ENCODE results near the gene DLG5.

DLG5 gene

DNA sequence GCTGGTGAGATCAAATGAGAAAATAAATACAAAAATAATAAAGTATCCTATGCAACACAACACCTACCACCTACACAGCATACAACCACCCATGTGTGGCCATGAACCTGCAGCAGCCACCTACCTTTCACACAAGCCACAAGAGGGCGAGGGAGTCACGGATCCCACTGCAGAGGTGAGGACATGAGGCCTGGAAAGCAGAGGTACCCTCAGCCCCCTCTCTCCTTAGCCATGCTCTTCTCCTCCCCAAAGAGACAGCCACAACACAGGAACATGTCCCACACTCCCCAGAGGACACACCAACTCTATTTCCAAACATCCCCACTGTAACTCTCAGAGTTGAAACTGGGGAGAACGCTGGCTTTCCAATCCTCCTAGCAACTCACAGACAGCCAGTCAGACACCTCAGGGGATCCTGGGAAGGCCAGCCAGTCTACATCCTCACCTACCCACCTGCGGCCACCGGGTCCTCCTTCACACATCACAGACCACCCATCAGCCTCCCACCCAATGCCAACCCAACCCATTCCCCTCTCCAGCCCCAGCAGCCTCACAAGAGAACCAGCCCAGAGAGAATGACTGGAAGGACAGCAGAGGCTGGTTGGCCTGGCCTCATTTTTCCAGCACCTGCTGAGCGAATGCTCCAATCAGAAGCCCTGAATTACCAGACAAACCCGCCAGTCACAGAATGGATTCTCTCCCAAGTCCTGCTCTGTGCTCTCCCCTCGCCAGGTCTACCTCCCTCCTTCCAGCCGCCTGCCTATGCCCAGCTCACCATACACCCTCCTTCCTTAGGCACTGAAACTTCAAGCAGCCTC lies 18.4 kb downstream of the DLG5 start:
- no peak overlapping the region for H3K9ac ChIP-seq (ENCODE audit: low read depth, low read length)
- H3K36me3 ChIP-seq (ENCODE audit: insufficient read depth, low read length): no peaks in the 10 kb centered on the region
- H3K4me1 ChIP-seq (ENCODE audit: control insufficient read depth, insufficient read depth, low read length): peaks cover 25% of the 10 kb centered on the region
- no peaks in the 10 kb centered on the region for H3K9me3 ChIP-seq (replicated peaks; ENCODE audit: low read length)
- H3K27me3 ChIP-seq (ENCODE audit: control insufficient read depth, insufficient read depth, low read length): no peaks in the 10 kb centered on the region
- no peak overlapping the region for H3K4me3 ChIP-seq (ENCODE audit: low read length)
- H3K4me2 ChIP-seq (ENCODE audit: low read length): no peak overlapping the region

DNA sequence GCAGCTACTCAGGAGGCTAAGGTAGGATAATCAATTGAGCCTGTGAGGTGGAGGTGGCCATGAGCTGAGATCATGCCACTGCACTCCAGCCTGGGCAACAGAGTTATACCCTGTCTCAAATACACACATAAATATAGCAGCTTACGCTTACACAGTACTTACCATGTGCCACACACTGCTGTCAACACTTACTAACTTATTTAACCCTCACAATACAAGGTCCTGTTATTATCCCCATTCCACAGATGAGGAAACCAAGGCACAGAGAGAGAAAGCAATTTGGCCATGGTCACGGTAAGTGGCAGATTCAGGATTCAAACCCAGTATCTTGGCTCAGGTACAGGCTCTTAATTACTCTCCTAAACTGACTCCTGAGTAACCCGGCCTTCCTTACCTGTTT lies 19.1 kb downstream of the DLG5 start:
- no peaks in the 10 kb centered on the region for H3K36me3 ChIP-seq (ENCODE audit: insufficient read depth, low read length)
- no peak overlapping the region for H3K9ac ChIP-seq (ENCODE audit: low read depth, low read length)
- H3K9me3 ChIP-seq (replicated peaks; ENCODE audit: low read length): no peaks in the 10 kb centered on the region
- H3K4me2 ChIP-seq (ENCODE audit: low read length): no peak overlapping the region
- peaks cover 25% of the 10 kb centered on the region for H3K4me1 ChIP-seq (ENCODE audit: control insufficient read depth, insufficient read depth, low read length)
- no peak overlapping the region for H3K4me3 ChIP-seq (ENCODE audit: low read length)
- H3K27me3 ChIP-seq (ENCODE audit: control insufficient read depth, insufficient read depth, low read length): no peaks in the 10 kb centered on the region

GRCh38 chr10:77906951-77907421 lies 19.6 kb downstream of the DLG5 start:
- Histone ChIP-seq H3K4me2 (ENCODE audit: low read length) (no peak overlapping the region), H3K36me3 (ENCODE audit: insufficient read depth, low read length) (no peaks in the 10 kb centered on the region), H3K4me3 (ENCODE audit: low read length) (no peak overlapping the region), H3K4me1 (ENCODE audit: control insufficient read depth, insufficient read depth, low read length) (peaks cover 25% of the 10 kb centered on the region), H3K9ac (ENCODE audit: low read depth, low read length) (no peak overlapping the region), H3K9me3 (replicated peaks; ENCODE audit: low read length) (no peaks in the 10 kb centered on the region), H3K27me3 (ENCODE audit: control insufficient read depth, insufficient read depth, low read length) (no peaks in the 10 kb centered on the region)

- Histone ChIP-seq H3K27me3 (ENCODE audit: control insufficient read depth, insufficient read depth, low read length) (no peaks in the 10 kb centered on the region), H3K36me3 (ENCODE audit: insufficient read depth, low read length) (no peaks in the 10 kb centered on the region), H3K4me2 (ENCODE audit: low read length) (no peak overlapping the region), H3K4me3 (ENCODE audit: low read length) (no peak overlapping the region), H3K9me3 (replicated peaks; ENCODE audit: low read length) (no peaks in the 10 kb centered on the region), H3K4me1 (ENCODE audit: control insufficient read depth, insufficient read depth, low read length) (peaks cover 17% of the 10 kb centered on the region), H3K9ac (ENCODE audit: low read depth, low read length) (no peak overlapping the region)
Observed at GRCh38 chr10:77905781-77906180, 20.8 kb downstream of the DLG5 start.

DNA sequence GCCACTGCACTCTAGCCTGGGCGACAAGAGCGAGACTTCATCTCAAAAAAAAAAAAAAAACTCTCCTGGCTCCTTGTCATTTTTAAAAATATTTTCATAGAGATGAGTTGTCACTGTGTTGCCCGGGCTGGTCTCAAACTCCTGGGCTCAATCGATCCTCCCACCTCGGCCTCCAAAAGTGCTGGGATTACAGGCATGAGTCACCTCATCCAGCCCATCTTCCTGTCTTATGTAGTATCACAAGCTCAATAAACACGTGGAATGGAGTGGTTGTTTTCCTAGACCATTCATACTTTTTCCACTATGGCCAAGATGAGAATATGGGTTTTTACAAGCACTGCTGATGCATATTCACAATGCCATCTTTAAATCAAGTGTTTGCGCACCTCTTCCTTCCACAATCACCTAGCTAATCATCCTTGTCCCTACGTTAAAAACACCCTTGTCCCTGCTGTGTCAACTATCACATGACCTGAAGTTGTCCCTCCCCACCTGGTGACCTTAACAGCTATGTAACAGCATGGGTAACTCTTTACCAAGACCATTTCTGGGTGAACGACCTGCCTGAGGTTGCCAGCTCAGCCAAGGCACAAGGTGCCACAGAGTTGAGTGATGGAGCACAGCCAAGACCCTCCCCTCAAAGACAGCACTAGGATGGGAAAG lies 21.3 kb downstream of the DLG5 start:
- no peaks in the 10 kb centered on the region for H3K27me3 ChIP-seq (ENCODE audit: control insufficient read depth, insufficient read depth, low read length)
- H3K4me1 ChIP-seq (ENCODE audit: control insufficient read depth, insufficient read depth, low read length): peaks cover 13% of the 10 kb centered on the region
- no peaks in the 10 kb centered on the region for H3K9me3 ChIP-seq (replicated peaks; ENCODE audit: low read length)
- no peak overlapping the region for H3K4me2 ChIP-seq (ENCODE audit: low read length)
- no peaks in the 10 kb centered on the region for H3K36me3 ChIP-seq (ENCODE audit: insufficient read depth, low read length)
- no peak overlapping the region for H3K9ac ChIP-seq (ENCODE audit: low read depth, low read length)
- no peak overlapping the region for H3K4me3 ChIP-seq (ENCODE audit: low read length)

DNA sequence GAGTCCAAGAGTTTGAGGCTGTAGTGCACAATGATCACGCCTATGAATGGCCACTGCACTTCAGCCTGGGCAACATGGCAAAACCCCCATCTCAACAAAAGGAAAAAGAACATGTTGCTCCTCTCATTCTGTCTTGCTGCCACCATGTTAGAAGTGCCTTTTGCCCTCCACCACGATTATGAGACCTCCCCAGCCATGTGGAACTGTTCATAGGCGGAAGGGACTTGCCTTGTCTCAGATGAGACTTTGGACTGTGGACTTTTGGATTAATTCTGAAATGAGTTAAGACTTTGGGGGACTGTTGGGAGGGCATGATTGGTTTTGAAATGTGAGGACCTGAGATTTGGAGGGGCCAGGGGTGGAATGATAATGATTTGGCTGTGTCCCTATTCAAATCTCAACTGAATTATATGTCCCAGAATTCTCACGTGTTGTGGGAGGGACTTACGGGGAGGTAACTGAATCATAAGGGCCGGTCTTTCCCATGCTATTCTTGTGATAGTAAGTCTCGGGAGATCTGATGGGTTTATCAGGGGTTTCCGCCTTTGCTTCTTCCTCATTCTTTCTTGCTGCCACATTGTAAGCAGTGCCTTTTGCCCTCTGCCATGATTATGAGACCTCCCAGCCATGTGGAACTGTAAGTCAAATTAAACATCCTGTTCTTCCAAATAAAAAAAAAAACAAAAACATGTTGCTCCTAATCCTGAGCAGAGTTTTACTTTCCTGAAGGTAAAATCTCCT lies 22.3 kb downstream of the DLG5 start:
- Histone ChIP-seq H3K4me2 (ENCODE audit: low read length) (no peak overlapping the region), H3K9me3 (replicated peaks; ENCODE audit: low read length) (no peaks in the 10 kb centered on the region), H3K4me3 (ENCODE audit: low read length) (no peak overlapping the region), H3K36me3 (ENCODE audit: insufficient read depth, low read length) (no peaks in the 10 kb centered on the region), H3K4me1 (ENCODE audit: control insufficient read depth, insufficient read depth, low read length) (peaks cover 9% of the 10 kb centered on the region), H3K27me3 (ENCODE audit: control insufficient read depth, insufficient read depth, low read length) (no peaks in the 10 kb centered on the region), H3K9ac (ENCODE audit: low read depth, low read length) (no peak overlapping the region)

GRCh38 chr10:77902159-77902558 lies 24.4 kb downstream of the DLG5 start:
- Histone ChIP-seq H3K27me3 (ENCODE audit: control insufficient read depth, insufficient read depth, low read length) (no peaks in the 10 kb centered on the region), H3K4me1 (ENCODE audit: control insufficient read depth, insufficient read depth, low read length) (peaks cover 19% of the 10 kb centered on the region), H3K9ac (ENCODE audit: low read depth, low read length) (no peak overlapping the region), H3K4me2 (ENCODE audit: low read length) (no peak overlapping the region), H3K4me3 (ENCODE audit: low read length) (no peak overlapping the region), H3K9me3 (replicated peaks; ENCODE audit: low read length) (no peaks in the 10 kb centered on the region), H3K36me3 (ENCODE audit: insufficient read depth, low read length) (no peaks in the 10 kb centered on the region)

GRCh38 chr10:77901743-77902142 lies 24.8 kb downstream of the DLG5 start:
- Histone ChIP-seq H3K9me3 (replicated peaks; ENCODE audit: low read length) (no peaks in the 10 kb centered on the region), H3K27me3 (ENCODE audit: control insufficient read depth, insufficient read depth, low read length) (no peaks in the 10 kb centered on the region), H3K9ac (ENCODE audit: low read depth, low read length) (no peak overlapping the region), H3K4me2 (ENCODE audit: low read length) (no peak overlapping the region), H3K36me3 (ENCODE audit: insufficient read depth, low read length) (no peaks in the 10 kb centered on the region), H3K4me3 (ENCODE audit: low read length) (no peak overlapping the region), H3K4me1 (ENCODE audit: control insufficient read depth, insufficient read depth, low read length) (peaks cover 19% of the 10 kb centered on the region)

GRCh38 chr10:77899690-77900089 lies 26.9 kb downstream of the DLG5 start:
- Histone ChIP-seq H3K27me3 (ENCODE audit: control insufficient read depth, insufficient read depth, low read length) (no peaks in the 10 kb centered on the region), H3K36me3 (ENCODE audit: insufficient read depth, low read length) (no peaks in the 10 kb centered on the region), H3K9ac (ENCODE audit: low read depth, low read length) (no peak overlapping the region), H3K4me3 (ENCODE audit: low read length) (no peak overlapping the region), H3K4me2 (ENCODE audit: low read length) (no peak overlapping the region), H3K9me3 (replicated peaks; ENCODE audit: low read length) (no peaks in the 10 kb centered on the region), H3K4me1 (ENCODE audit: control insufficient read depth, insufficient read depth, low read length) (peaks cover 19% of the 10 kb centered on the region)

DNA sequence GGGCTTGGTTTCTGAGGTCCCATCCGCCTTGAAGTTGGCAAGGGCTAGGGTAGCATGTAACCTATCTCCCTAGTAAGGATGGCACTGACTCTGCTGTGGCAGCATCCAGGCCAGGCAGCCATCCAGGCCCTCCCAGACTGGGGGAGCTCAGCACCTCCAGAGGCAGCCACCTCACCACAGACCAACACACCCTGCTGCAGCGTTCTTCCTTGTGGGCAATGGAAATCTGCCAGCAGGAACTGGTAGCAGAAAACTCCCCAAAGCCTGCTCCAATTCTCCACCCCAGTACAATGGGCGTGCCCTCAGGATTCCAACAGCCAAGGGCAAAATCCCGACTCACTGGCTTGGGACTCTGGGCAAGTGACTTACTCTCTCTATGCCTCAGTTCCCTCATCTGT lies 27.5 kb downstream of the DLG5 start:
- no peaks in the 10 kb centered on the region for H3K9me3 ChIP-seq (replicated peaks; ENCODE audit: low read length)
- H3K27me3 ChIP-seq (ENCODE audit: control insufficient read depth, insufficient read depth, low read length): no peaks in the 10 kb centered on the region
- H3K4me1 ChIP-seq (ENCODE audit: control insufficient read depth, insufficient read depth, low read length): peaks cover 19% of the 10 kb centered on the region
- H3K4me3 ChIP-seq (ENCODE audit: low read length): peak overlapping the region; percentile 28
- H3K36me3 ChIP-seq (ENCODE audit: insufficient read depth, low read length): no peaks in the 10 kb centered on the region
- H3K9ac ChIP-seq (ENCODE audit: low read depth, low read length): no peak overlapping the region
- peak overlapping the region; percentile 37 for H3K4me2 ChIP-seq (ENCODE audit: low read length)

- peak overlapping the region; percentile 28 for H3K4me3 ChIP-seq (ENCODE audit: low read length)
- H3K27me3 ChIP-seq (ENCODE audit: control insufficient read depth, insufficient read depth, low read length): no peaks in the 10 kb centered on the region
- H3K36me3 ChIP-seq (ENCODE audit: insufficient read depth, low read length): no peaks in the 10 kb centered on the region
- peak overlapping the region; percentile 37 for H3K4me2 ChIP-seq (ENCODE audit: low read length)
- H3K9ac ChIP-seq (ENCODE audit: low read depth, low read length): no peak overlapping the region
- H3K9me3 ChIP-seq (replicated peaks; ENCODE audit: low read length): no peaks in the 10 kb centered on the region
- H3K4me1 ChIP-seq (ENCODE audit: control insufficient read depth, insufficient read depth, low read length): peaks cover 19% of the 10 kb centered on the region
Observed at GRCh38 chr10:77898323-77899079, 28.1 kb downstream of the DLG5 start.

Data from skeletal muscle satellite cell (primary cell).